NCI-H1048 (cell line): ENCODE measurements around the gene DHFR2.
A peak's percentile ranks its signal among the peaks of the same experiment; 100 is the strongest.
"Not testable (repeated sequence)": the region's sequence is repeated elsewhere in the genome, so short reads cannot be mapped to it uniquely, and the experiment has no call there.

ENCODE experiments used
- DNase-seq: peaks from one replicate; lab custom pipeline; 2025; lab: John Stamatoyannopoulos, UW

The DHFR2 gene

DNA sequence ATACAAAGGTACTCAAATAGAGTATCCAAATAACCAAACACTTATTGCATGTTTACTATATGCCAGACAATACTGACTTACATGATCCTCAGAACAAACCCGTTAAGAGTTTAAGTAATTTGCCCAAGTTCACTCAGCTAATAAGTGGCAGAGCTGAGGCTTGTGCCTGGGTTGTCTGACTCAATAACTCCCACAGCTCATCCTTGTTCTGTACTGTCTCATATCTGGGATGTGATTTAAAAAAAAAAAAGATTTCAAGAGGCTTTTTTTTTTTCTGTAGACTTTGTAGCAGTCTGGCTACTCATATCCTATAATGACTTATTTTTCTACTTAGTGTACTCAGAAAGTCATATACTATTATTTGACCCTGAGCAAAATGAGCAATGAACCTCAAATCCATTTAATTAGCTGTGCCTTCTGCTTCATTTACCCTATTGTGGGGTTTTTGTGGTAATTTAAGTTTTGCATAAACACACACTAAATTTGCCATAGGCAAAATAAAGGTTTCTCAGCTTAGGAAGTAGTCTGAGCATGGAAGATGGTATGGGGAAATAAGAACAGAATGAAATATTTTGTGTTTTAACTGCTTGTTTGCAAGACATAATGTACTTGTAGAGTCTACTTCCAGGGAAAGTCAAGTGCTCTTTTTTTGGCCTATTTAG lies 3.2 kb upstream of the DHFR2 start:
- no peak for DNase-seq

DNA sequence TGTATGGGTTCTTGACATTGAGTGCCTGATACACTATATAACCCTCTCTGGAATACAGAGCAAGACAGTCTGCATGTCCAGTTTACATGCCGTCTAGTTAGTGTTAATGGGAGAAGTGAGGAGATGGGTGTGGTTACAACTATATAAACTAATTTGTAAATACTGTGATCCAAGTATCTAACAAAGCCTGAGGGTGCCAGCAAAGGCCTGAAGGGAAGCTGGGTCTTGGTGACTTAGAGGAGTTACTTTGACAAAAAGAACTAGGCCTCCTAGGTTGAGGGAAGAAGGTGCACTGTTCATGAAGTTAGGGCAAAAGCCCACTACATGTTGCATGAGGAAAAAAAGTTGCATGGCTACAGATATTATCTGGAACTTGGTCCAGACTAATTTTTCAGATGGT lies 2.4 kb upstream of the DHFR2 start:
- no peak for DNase-seq

- no peak for DNase-seq
Observed at GRCh38 chr3:94064243-94064860, 1.6 kb upstream of the DHFR2 start.

DNA sequence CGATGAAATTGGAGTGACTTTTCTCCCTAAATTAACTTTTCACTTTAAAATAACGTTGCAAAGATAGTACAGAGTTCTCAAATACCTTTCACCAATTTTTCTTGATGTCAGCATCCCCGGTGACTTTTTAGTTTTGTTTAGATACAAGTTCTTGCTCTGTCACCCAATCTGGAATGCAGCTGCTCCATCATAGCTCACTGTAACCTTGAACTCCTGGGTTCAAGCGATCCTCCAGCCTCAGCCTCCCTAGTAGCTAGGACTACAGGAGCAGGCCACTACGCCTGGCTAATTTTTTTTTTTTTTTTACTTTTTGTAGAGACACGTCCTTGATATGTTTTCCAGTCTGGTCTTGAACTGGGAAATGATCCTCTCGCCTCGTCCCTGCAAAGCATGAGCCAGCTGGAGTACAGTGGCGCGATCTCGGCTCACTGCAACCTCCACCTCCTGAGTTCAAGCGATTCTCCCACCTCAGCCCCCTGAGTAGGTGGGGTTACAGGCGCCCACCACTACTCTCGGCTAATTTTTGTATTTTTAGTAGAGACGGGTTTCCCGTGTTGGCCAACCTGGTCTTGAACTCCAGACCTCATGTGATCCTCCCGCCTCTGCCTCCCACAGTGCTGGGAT lies 892 bp upstream of the DHFR2 start:
- DNase-seq = no peak

DNA sequence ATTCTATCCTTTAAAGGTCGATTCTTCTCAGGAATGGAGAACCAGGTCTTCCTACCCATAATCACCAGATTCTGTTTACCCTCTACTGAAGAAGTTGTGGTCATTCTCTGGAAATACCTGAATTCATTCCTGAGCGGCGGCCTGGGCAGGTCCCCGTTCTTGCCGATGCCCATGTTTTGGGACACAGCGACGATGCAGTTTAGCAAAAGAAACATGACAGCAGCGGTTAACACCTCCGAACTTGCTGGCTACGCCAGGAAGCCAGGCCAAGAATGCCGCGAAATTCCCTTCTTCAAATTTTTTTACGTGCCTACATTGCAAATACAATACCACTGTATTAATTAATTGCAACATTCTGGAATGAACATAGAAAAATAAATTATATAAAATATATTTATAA lies 1.4 kb downstream of the DHFR2 start:
- no peak for DNase-seq

- DNase-seq = no peak
Observed at GRCh38 chr3:94050546-94050945, 12.2 kb downstream of the DHFR2 start.

- no peak for DNase-seq
Observed at GRCh38 chr3:94049267-94049666, 13.4 kb downstream of the DHFR2 start.

DNA sequence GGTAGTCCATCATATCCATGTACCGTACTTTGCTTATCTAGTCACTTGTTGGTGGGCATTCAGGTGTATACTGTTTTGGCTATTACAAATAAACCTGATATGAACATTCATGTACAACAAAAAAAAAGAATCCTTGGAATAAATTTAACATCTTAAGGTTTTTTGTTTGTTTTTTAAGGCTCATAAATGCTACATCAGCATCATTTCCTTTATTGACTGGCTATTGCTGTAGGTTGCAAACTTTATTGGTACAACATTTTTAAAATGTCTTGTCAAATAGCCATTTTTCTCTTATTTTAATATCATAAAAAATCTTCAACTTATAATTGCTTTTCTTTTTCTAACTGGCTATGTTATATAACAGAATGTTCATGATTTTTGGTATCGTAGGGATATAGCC lies 16.2 kb downstream of the DHFR2 start:
- DNase-seq = no peak

DNA sequence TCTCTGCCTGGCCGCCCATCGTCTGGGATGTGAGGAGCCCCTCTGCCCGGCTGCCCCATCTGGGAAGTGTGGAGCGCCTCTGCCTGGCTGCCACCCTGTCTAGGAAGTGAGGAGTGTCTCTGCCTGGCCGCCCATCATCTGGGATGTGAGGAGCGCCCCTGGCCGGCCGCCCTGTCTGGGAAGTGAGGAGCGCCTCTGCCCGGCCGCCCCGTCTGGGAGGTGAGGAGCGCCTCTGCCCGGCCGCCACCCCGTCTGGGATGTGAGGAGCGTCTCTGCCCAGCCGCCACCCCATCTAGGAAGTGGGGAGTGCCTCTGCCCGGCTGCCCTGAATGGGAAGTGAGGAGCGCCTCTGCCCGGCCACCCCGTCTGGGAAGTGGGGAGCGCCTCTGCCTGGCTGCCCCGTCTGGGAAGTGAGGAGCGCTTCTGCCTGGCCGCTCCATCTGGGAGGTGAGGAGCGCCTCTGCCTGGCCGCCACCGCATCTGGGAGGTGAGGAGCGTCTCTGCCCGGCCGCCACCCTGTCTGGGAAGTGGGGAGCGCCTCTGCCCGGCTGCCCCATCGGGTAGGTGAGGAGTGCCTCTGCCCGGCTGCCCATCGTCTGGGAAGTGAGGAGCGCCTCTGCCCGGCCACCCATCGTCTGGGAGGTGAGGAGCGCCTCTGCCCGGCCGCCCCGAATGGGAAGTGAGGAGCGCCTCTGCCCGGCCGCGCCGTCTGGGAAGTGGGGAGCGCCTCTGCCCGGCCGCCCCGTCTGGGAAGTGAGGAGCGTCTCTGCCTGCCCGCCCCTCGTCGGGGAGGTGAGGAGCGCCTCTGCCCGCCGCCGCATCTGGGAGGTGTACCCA lies 18.4 kb downstream of the DHFR2 start:
- not testable (repeated sequence) for DNase-seq

- DNase-seq = no peak
Observed at GRCh38 chr3:94043285-94043684, 19.4 kb downstream of the DHFR2 start.

GRCh38 chr3:94036909-94037507 lies 25.7 kb downstream of the DHFR2 start:
- DNase-seq = no peak

GRCh38 chr3:94028093-94028837 lies 34.5 kb downstream of the DHFR2 start, which contains the start of gene STX19:
Gene STX19 (minus strand): TSS chr3:94028597. CDS start chr3:94015269, 13,328 bp downstream.
- DNase-seq = peak; percentile 10

- no peak for DNase-seq
Observed at GRCh38 chr3:94026623-94027022, 36.1 kb downstream of the DHFR2 start.

GRCh38 chr3:94024385-94024784 lies 38.3 kb downstream of the DHFR2 start:
- DNase-seq = no peak

GRCh38 chr3:94020293-94020692 lies 42.4 kb downstream of the DHFR2 start:
- no peak for DNase-seq

DNA sequence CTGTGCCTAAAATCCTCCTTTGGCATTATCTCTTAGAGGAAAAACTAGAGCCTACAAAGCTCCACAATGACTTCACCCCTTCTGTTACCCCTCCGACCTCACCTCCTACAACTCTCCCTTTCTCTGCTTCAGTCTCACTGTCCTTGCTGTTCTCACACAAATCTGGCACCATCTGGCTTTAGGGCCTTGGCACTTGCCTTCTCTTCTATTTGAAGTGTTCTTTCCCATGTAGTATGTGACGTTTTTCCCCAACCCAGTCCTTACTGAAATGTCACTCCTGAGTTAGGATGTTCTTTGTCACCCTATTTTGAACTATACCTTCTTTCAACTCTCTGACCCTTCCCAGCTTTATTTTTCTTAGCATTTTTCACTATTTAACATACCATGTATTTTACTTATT lies 43.1 kb downstream of the DHFR2 start:
- no peak for DNase-seq

DNA sequence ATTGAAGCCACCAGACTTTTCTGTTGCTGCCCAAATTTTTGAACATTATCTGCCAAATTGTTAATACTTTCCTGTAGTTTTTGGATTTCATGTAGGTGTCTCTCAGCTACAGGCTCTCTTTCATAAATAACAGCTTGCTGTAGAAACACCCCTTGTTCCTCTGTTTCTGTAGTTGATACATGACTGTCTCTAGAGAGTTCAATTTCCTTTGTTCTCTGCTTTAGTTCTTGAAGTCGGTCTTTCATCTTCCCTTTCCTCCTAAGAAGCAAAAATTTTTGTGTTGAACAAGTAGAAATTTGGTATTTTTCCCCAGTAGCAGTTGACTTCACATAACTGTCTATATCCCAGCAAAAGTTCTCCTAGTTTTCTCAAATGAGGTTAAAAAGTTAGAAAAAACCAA lies 47.7 kb downstream of the DHFR2 start:
- no peak for DNase-seq

GRCh38 chr3:94012185-94012584 lies 50.5 kb downstream of the DHFR2 start:
- no peak for DNase-seq

GRCh38 chr3:94011233-94011711 lies 51.4 kb downstream of the DHFR2 start:
- DNase-seq = no peak

DNA sequence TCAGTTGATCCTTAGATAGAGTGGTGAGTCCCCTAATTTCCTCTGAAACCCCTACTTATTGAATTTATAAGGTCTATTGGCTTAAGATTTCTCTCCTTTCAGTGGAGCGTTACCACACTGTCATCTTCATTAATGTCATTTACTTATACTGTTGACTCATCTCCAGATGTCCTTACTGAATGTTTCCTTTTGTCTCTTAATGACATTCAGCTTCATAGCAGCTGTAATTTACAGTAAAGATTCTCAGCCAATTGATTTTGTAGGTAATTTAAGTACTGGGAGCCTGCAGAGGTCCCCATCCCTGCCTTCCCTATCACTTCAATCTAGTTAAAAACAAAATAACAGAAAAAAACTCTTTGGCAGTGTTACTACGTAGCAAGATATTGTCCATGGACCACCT lies 53.1 kb downstream of the DHFR2 start:
- DNase-seq = no peak

DNA sequence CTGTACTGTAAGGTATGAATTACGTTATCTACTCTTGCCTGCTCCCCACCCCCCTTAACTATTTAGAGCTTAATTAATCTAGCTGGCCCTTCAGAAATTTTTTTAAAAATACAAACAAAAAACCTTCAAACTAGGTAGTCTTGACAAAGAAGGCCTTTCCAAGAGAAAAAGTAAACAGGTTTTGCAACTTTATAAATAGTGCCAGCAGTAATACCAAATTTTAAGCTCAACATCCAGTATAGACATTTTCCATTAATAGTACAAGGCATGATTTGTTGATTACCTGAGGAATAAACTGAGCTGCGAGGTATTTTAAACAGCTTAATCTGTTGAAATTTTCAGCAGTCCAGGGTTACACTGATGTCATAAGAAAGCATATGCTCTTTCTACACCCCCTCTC lies 54.5 kb downstream of the DHFR2 start:
- DNase-seq = no peak
